HepG2 (cell line): Measurements from ENCODE around the gene GRIK5.

Experiments
- POLR2AphosphoS5 ChIP-seq: IDR thresholded peaks from 2 replicates; pipeline ENCODE4 v1.6.1; 2012; ENCODE audit warnings: low read depth, low read length
- TF ChIP-seq, protein P1 (sequence below): sonication (generic); formaldehyde crosslinking; IDR thresholded peaks from 2 replicates; pipeline ENCODE4 v1.5.0; 2020; ENCODE audit warnings: mild to moderate bottlenecking, missing genetic modification reagents, moderate library complexity

DNA sequence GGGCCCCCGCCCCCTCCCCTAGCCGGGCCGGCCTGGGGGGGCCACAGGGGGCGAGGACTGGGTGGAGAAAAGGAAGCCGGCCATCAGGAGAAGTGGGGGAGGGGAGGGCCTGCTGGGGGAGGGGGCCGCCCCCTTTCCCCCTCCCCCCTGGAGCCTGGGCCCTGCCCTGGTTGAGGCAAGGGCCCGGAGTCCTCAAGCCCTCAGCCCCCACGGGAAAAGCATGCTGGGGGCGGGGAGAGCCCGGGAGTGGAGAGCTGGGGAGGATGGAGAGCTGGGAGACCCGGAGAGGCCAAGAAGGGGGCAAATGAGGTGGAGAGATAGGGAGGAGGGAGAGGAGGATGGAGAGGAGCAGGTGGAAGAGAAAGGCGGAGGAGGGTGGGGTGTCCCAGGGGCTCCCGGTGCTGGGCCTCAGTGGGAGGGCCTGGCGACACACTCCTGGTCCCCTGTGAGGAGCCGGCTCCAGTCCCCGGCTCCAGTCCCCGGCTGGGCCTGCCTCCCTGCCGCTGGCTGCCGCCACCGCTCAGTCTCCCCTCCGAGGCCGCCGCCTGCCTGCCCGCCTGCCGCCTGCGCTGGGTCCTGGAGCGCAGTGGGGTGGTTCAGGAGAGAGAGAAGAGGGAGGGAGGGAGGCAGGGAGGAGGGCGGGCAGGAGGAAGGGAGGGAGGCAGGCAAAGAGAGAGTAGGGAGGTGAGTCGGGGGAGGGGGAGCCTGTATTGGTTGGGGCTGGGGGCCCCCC lies at the start of gene GRIK5:
- TF ChIP-seq POLR2AphosphoS5 = no peak
- TF ChIP-seq, protein P1, sequence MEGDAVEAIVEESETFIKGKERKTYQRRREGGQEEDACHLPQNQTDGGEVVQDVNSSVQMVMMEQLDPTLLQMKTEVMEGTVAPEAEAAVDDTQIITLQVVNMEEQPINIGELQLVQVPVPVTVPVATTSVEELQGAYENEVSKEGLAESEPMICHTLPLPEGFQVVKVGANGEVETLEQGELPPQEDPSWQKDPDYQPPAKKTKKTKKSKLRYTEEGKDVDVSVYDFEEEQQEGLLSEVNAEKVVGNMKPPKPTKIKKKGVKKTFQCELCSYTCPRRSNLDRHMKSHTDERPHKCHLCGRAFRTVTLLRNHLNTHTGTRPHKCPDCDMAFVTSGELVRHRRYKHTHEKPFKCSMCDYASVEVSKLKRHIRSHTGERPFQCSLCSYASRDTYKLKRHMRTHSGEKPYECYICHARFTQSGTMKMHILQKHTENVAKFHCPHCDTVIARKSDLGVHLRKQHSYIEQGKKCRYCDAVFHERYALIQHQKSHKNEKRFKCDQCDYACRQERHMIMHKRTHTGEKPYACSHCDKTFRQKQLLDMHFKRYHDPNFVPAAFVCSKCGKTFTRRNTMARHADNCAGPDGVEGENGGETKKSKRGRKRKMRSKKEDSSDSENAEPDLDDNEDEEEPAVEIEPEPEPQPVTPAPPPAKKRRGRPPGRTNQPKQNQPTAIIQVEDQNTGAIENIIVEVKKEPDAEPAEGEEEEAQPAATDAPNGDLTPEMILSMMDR (CRISPR knock-in tag) = no peak
